Left lung (tissue), 10 donors: Measurements from ENCODE around the gene WDR7. TPM values are rescaled to one million over a fixed set of nuclear protein-coding genes. Genes with fewer than 3 reads are reported as not detected.

Experiments
- ATAC-seq: fragments of 200-7000 bp; cut with Tn5 transposase; one replicate; pipeline ENCODE4 v1.9.1; 2020; ENCODE audit warnings: moderate library complexity
- DNase-seq, 4 donors: peaks; one replicate each; pipeline ENCODE4 v3.0.0-alpha.2; 2013 to 2020
- H3K27ac ChIP-seq, 2 donors: fragments of 200-600 bp; sonication (generic) in 1 of 2; one replicate each; pipeline versions ENCODE4 v1.5.0 to v1.8.0; 2020 to 2021
- H3K27me3 ChIP-seq, 2 donors: fragments of 200-600 bp; sonication (generic) in 1 of 2; one replicate each; pipeline versions ENCODE4 v1.5.0 to v1.8.0; 2020 to 2021
- H3K36me3 ChIP-seq, 2 donors: fragments of 200-600 bp; sonication (generic) in 1 of 2; one replicate each; pipeline versions ENCODE4 v1.5.0 to v1.8.0; 2020 to 2021
- H3K4me1 ChIP-seq, 2 donors: fragments of 200-600 bp; one replicate each; pipeline ENCODE4 v1.8.0; 2021
- H3K4me3 ChIP-seq, 2 donors: fragments of 200-600 bp; sonication (generic) in 1 of 2; one replicate each; pipeline versions ENCODE4 v1.5.0 to v1.8.0; 2020 to 2021; ENCODE audit warnings: mild to moderate bottlenecking in 1 of 2
- H3K9me3 ChIP-seq, 2 donors: fragments of 200-600 bp; sonication (generic) in 1 of 2; one replicate each; pipeline versions ENCODE4 v1.5.0 to v1.8.0; 2020 to 2021
- intact Hi-C, 2 donors: fragments of 100-400 bp; cut with DNase I; formaldehyde crosslinking; loops; one replicate each; pipeline versions ENCODE4 v1.11.2 to v1.14.2; 2022
- polyA plus RNA-seq, 6 donors: library from polyadenylated mRNA; unstranded; fragments of 120-200 nt; gene quantifications; one replicate each; pipeline ENCODE4 v1.2.1, GENCODE V29; 2013; ENCODE audit not compliant: insufficient read length in 6 of 6
- total RNA-seq, 2 donors: library from RNA; stranded (reverse); fragmentation: NEBNext Ultra II Directional; extraction: Animal tissue kit (Norgen Biotek cat#: 25700); gene quantifications; one replicate each; pipeline ENCODE4 v1.2.1, GENCODE V29; 2021
- TF ChIP-seq, protein P1 (sequence below), 2 donors: fragments of 200-600 bp; sonication (generic) in 1 of 2; IDR thresholded peaks; one replicate each; pipeline versions ENCODE4 v1.5.0 to v1.8.0; 2021; ENCODE audit warnings: antibody characterized with exemption in 2 of 2
- donor health status: DM: no; HTN: yes; CAD: no.
- donor health status: DM: no; HTN: no; CAD: no.

The WDR7 gene
- total and polyA plus RNA-seq, 8 donors = 10.9 to 37.7 (median 12.8) TPM

GRCh38 chr18:57009844-57010243, 358.7 kb downstream of the WDR7 start:
- DNase-seq = no peak

GRCh38 chr18:57014772-57015413, 363.7 kb downstream of the WDR7 start:
- H3K9me3 ChIP-seq = no peaks in the 10 kb centered on the region
- no peak for ATAC-seq
- no peak overlapping the region for H3K4me3 ChIP-seq
- intact Hi-C loops = no loop called here
- no peak overlapping the region for H3K27ac ChIP-seq
- DNase-seq = peak in 2 of 4 donors; percentile 20 to 46
- H3K36me3 ChIP-seq = no peaks in the 10 kb centered on the region
- H3K4me1 ChIP-seq = peaks cover 0 to 4% of the 10 kb centered on the region in 2 donors
- TF ChIP-seq, protein P1, sequence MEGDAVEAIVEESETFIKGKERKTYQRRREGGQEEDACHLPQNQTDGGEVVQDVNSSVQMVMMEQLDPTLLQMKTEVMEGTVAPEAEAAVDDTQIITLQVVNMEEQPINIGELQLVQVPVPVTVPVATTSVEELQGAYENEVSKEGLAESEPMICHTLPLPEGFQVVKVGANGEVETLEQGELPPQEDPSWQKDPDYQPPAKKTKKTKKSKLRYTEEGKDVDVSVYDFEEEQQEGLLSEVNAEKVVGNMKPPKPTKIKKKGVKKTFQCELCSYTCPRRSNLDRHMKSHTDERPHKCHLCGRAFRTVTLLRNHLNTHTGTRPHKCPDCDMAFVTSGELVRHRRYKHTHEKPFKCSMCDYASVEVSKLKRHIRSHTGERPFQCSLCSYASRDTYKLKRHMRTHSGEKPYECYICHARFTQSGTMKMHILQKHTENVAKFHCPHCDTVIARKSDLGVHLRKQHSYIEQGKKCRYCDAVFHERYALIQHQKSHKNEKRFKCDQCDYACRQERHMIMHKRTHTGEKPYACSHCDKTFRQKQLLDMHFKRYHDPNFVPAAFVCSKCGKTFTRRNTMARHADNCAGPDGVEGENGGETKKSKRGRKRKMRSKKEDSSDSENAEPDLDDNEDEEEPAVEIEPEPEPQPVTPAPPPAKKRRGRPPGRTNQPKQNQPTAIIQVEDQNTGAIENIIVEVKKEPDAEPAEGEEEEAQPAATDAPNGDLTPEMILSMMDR (IDR thresholded peaks at IDR 0.05) = no peak
- H3K27me3 ChIP-seq = no peaks in the 10 kb centered on the region

More at GRCh38 chr18:57009844-57010243, 358.7 kb downstream of the WDR7 start:
- Histone ChIP-seq H3K27me3 (no peaks in the 10 kb centered on the region), H3K27ac (no peak overlapping the region), H3K36me3 (no peaks in the 10 kb centered on the region), H3K9me3 (no peaks in the 10 kb centered on the region), H3K4me1 (peaks cover 0 to under 1% of the 10 kb centered on the region in 2 donors), H3K4me3 (no peak overlapping the region)
- TF ChIP-seq, protein P1 (IDR thresholded peaks at IDR 0.05) = no peak
- intact Hi-C loops = no loop called here
- ATAC-seq = no peak

- Histone ChIP-seq H3K4me3 (no peak overlapping the region), H3K36me3 (no peaks in the 10 kb centered on the region), H3K27ac (no peak overlapping the region), H3K4me1 (peaks cover 0 to 4% of the 10 kb centered on the region in 2 donors), H3K27me3 (no peaks in the 10 kb centered on the region), H3K9me3 (no peaks in the 10 kb centered on the region)
- TF ChIP-seq, protein P1 (IDR thresholded peaks at IDR 0.05) = no peak
- ATAC-seq (no peak), DNase-seq (peak in 1 of 4 donors; percentile 31)
- intact Hi-C loops = no loop called here
Observed at GRCh38 chr18:57015451-57015850, 364.3 kb downstream of the WDR7 start.

DNA sequence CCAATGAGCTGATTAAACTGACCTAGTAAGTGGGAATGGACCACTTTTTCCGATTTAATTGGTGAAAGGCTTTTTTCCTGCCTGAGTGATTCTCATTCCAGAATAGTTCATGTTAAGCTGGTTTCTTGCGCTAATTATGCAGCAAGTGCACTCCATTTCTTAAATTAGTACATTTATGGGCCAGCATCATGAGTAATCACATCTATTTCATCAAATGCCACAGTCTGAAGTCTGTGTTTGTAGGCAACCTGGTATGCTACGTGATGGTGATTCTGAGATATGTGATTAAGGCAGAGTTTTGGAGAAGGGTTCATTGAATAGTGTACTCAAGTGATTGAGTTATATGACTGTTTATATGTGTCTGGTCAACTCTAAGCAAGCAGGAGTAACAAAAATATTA, 367.7 kb downstream of the WDR7 start:
- ATAC-seq = no peak
- TF ChIP-seq, protein P1 (IDR thresholded peaks at IDR 0.05) = no peak
- H3K9me3 ChIP-seq = no peaks in the 10 kb centered on the region
- intact Hi-C loops = no loop called here
- no peaks in the 10 kb centered on the region for H3K27me3 ChIP-seq
- H3K36me3 ChIP-seq = peaks cover 0 to 7% of the 10 kb centered on the region in 2 donors
- no peak overlapping the region for H3K27ac ChIP-seq
- no peak overlapping the region for H3K4me3 ChIP-seq
- no peak for DNase-seq
- H3K4me1 ChIP-seq = peaks cover 0 to 4% of the 10 kb centered on the region in 2 donors

- Histone ChIP-seq H3K4me1 (no peaks in the 10 kb centered on the region), H3K27me3 (no peaks in the 10 kb centered on the region), H3K4me3 (no peak overlapping the region), H3K9me3 (no peaks in the 10 kb centered on the region), H3K36me3 (peaks cover 0 to 18% of the 10 kb centered on the region in 2 donors), H3K27ac (no peak overlapping the region)
- TF ChIP-seq, protein P1 (IDR thresholded peaks at IDR 0.05) = no peak
- intact Hi-C loops = no loop called here
- DNase-seq (no peak), ATAC-seq (no peak)
Observed at GRCh38 chr18:57022716-57023115, 371.6 kb downstream of the WDR7 start.
